Astrocyte (in vitro differentiated cells and primary cell): ENCODE results near the gene HAGHL. TPM values are rescaled to one million over a fixed set of nuclear protein-coding genes. Genes with fewer than 3 reads are reported as not detected.

Experiments used
- DNase-seq: peaks from one replicate; pipeline ENCODE4 v3.0.0-alpha.2; 2010; ENCODE audit warnings: low read depth
- FAIRE-seq: peaks from 2 replicates; lab custom pipeline; 2011; peaks lifted over from hg19 to GRCh38; lab: Jason Lieb, UNC
- H2AFZ ChIP-seq: 2 replicates; pipeline ENCODE4 v1.6.0; 2012; ENCODE audit warnings: low read depth, low read length, inconsistent platforms
- H3K27ac ChIP-seq: 2 replicates; pipeline ENCODE4 v1.5.1; 2011; ENCODE audit warnings: low read depth, low read length, inconsistent platforms
- H3K27me3 ChIP-seq: 2 replicates; pipeline ENCODE4 v1.6.0; 2011; ENCODE audit warnings: low read length, inconsistent platforms; ENCODE audit not compliant: insufficient read depth
- H3K36me3 ChIP-seq: 2 replicates; pipeline ENCODE4 v1.5.1; 2011; ENCODE audit warnings: low read length, inconsistent platforms; ENCODE audit not compliant: insufficient read depth
- H3K4me1 ChIP-seq: 2 replicates; pipeline ENCODE4 v1.5.1; 2011; ENCODE audit warnings: low read length, inconsistent platforms; ENCODE audit not compliant: insufficient read depth
- H3K4me2 ChIP-seq: 2 replicates; pipeline ENCODE4 v1.6.0; 2012; ENCODE audit warnings: low read length, inconsistent platforms
- H3K4me3 ChIP-seq: 2 replicates; pipeline ENCODE4 v1.5.1; 2011; ENCODE audit warnings: low read depth, mild to moderate bottlenecking, low read length, inconsistent platforms; ENCODE audit not compliant: insufficient read depth
- H3K79me2 ChIP-seq: 2 replicates; pipeline ENCODE4 v1.6.0; 2012; ENCODE audit warnings: mild to moderate bottlenecking, low read length, inconsistent platforms; ENCODE audit not compliant: insufficient read depth
- H3K9ac ChIP-seq: 2 replicates; pipeline ENCODE4 v1.6.0; 2012; ENCODE audit warnings: mild to moderate bottlenecking, low read length, inconsistent platforms
- H3K9me3 ChIP-seq: 2 replicates; pipeline ENCODE4 v1.5.1; 2012; ENCODE audit warnings: low read depth, mild to moderate bottlenecking, low read length, inconsistent platforms; ENCODE audit not compliant: insufficient read depth
- H4K20me1 ChIP-seq: 2 replicates; pipeline ENCODE4 v1.6.0; 2012; ENCODE audit warnings: low read length, inconsistent platforms; ENCODE audit not compliant: insufficient read depth
- H3K27ac Mint-ChIP-seq: one replicate; pipeline ENCODE4 v1.8.0; 2021; ENCODE audit warnings: mild to moderate bottlenecking, mixed read lengths; ENCODE audit not compliant: unreplicated experiment
- H3K27me3 Mint-ChIP-seq: one replicate; pipeline ENCODE4 v1.8.0; 2021; ENCODE audit warnings: low read depth, mixed read lengths; ENCODE audit not compliant: unreplicated experiment
- H3K36me3 Mint-ChIP-seq: one replicate; pipeline ENCODE4 v1.8.0; 2021; ENCODE audit warnings: low read depth, mixed read lengths; ENCODE audit not compliant: unreplicated experiment
- H3K4me1 Mint-ChIP-seq: one replicate; pipeline ENCODE4 v1.8.0; 2021; ENCODE audit warnings: low read depth, mixed read lengths; ENCODE audit not compliant: unreplicated experiment
- H3K4me3 Mint-ChIP-seq: one replicate; pipeline ENCODE4 v1.8.0; 2021; ENCODE audit warnings: mild to moderate bottlenecking, moderate library complexity, mixed read lengths; ENCODE audit not compliant: unreplicated experiment
- H3K9me3 Mint-ChIP-seq: one replicate; pipeline ENCODE4 v1.8.0; 2021; ENCODE audit warnings: mild to moderate bottlenecking, mixed read lengths; ENCODE audit not compliant: unreplicated experiment
- CTCF ChIP-seq: IDR thresholded peaks from 2 replicates; pipeline ENCODE4 v1.5.1; 2011; ENCODE audit warnings: low read depth, mild to moderate bottlenecking, inconsistent platforms, low read length, moderate library complexity; ENCODE audit not compliant: insufficient read depth
- EZH2 ChIP-seq: IDR thresholded peaks from 2 replicates; pipeline ENCODE4 v1.6.1; 2012; ENCODE audit warnings: mild to moderate bottlenecking, low read length, inconsistent platforms; ENCODE audit not compliant: insufficient read depth
- total RNA-seq: library from RNA; stranded (reverse); gene quantifications from 2 replicates; pipeline ENCODE4 v1.2.1, GENCODE V29; 2021

The HAGHL gene
- total RNA-seq, 1 donor from 2014 or later: 15.5 TPM

GRCh38 chr16:680967-681745 lies 45.8 kb upstream of the HAGHL start:
- peaks cover 32% of the 10 kb centered on the region for H3K4me1 ChIP-seq
- Mint-ChIP-seq H3K9me3 (no peaks in the 10 kb centered on the region), H3K27me3 (no peaks in the 10 kb centered on the region), H3K4me1 (peaks cover 13% of the 10 kb centered on the region), H3K36me3 (peaks cover 9% of the 10 kb centered on the region), H3K27ac (peak overlapping the region; percentile 87), H3K4me3 (peak overlapping the region; percentile 89)
- TF ChIP-seq CTCF: no peak
- TF ChIP-seq EZH2: no peak
- FAIRE-seq: no peak
- H3K4me3 ChIP-seq: peak overlapping the region; percentile 78
- no peaks in the 10 kb centered on the region for H3K9me3 ChIP-seq
- H3K27ac ChIP-seq: peak overlapping the region; percentile 70
- H3K4me2 ChIP-seq: peak overlapping the region; percentile 98
- H3K27me3 ChIP-seq: no peaks in the 10 kb centered on the region
- no peak overlapping the region for H2AFZ ChIP-seq
- peaks cover 50% of the 10 kb centered on the region for H3K79me2 ChIP-seq
- peaks cover 34% of the 10 kb centered on the region for H4K20me1 ChIP-seq
- peak overlapping the region; percentile 90 for H3K9ac ChIP-seq
- peak; percentile 37 for DNase-seq
- H3K36me3 ChIP-seq: peaks cover 3% of the 10 kb centered on the region

DNA sequence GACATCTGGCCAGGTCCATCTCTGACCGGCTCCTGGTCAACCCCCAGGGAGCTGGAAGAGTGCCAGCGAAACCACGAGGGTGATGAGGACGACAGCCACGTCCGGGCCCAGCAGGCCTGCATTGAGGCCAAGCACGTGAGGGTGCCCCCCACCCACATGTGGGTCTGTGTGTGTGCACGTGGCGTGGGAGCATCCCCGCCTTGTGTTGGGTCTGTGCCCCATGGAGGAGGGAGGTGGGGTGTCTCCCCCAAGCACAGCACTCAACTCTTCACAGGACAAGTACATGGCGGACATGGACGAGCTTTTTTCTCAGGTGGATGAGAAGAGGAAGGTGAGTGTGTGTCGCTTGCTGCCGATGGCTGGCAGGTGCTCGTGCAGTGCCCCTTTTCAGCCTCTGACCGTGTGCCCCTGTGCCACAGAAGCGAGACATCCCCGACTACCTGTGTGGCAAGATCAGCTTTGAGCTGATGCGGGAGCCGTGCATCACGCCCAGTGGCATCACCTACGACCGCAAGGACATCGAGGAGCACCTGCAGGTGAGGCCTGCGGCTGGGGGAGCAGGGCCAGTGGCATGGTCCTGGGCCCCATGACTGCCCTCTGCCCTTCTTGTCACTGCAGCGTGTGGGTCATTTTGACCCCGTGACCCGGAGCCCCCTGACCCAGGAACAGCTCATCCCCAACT lies 45.0 kb upstream of the HAGHL start:
- TF ChIP-seq CTCF: no peak
- Histone ChIP-seq H2AFZ (no peak overlapping the region), H3K4me1 (peaks cover 32% of the 10 kb centered on the region), H3K4me3 (peak overlapping the region; percentile 78), H3K4me2 (peak overlapping the region; percentile 98), H3K9ac (peak overlapping the region; percentile 90), H3K27me3 (no peaks in the 10 kb centered on the region), H3K36me3 (peaks cover 3% of the 10 kb centered on the region), H3K79me2 (peaks cover 55% of the 10 kb centered on the region), H4K20me1 (peaks cover 31% of the 10 kb centered on the region), H3K27ac (no peak overlapping the region), H3K9me3 (no peaks in the 10 kb centered on the region)
- peak overlapping the region; percentile 89 for H3K4me3 Mint-ChIP-seq
- no peaks in the 10 kb centered on the region for H3K27me3 Mint-ChIP-seq
- peaks cover 8% of the 10 kb centered on the region for H3K36me3 Mint-ChIP-seq
- H3K27ac Mint-ChIP-seq: peak overlapping the region; percentile 87
- FAIRE-seq: no peak
- H3K4me1 Mint-ChIP-seq: peaks cover 13% of the 10 kb centered on the region
- peak; percentile 16 for DNase-seq
- no peaks in the 10 kb centered on the region for H3K9me3 Mint-ChIP-seq
